Endodermal cell (in vitro differentiated cells): ENCODE results near the gene LMOD3. TPM values are rescaled to one million over a fixed set of nuclear protein-coding genes. Genes with fewer than 3 reads are reported as not detected.

Source experiments
- DNase-seq: peaks from one replicate; pipeline ENCODE4 v3.0.0-alpha.2; 2017
- H3K27ac ChIP-seq: 2 replicates; pipeline ENCODE4 v1.5.1; 2013; ENCODE audit warnings: mild to moderate bottlenecking, low read depth, low read length, moderate library complexity
- H3K27me3 ChIP-seq: 2 replicates; pipeline ENCODE4 v1.6.1; 2013; ENCODE audit warnings: mild to moderate bottlenecking, low read length, moderate library complexity; ENCODE audit not compliant: insufficient read depth, control insufficient read depth, poor library complexity, severe bottlenecking
- H3K36me3 ChIP-seq: 2 replicates; pipeline ENCODE4 v1.7.0; 2013; ENCODE audit warnings: mild to moderate bottlenecking, low read length, moderate library complexity; ENCODE audit not compliant: control insufficient read depth, insufficient read depth
- H3K4me1 ChIP-seq: one replicate; pipeline ENCODE4 v1.7.0; 2013; ENCODE audit warnings: low read length; ENCODE audit not compliant: control insufficient read depth, insufficient read depth
- H3K4me3 ChIP-seq: 2 replicates; pipeline ENCODE4 v1.5.1; 2013; ENCODE audit warnings: mild to moderate bottlenecking, low read length, moderate library complexity
- H3K9ac ChIP-seq: 2 replicates; pipeline ENCODE4 v1.6.1; 2013; ENCODE audit warnings: mild to moderate bottlenecking, low read length, moderate library complexity; ENCODE audit not compliant: poor library complexity, severe bottlenecking; ENCODE audit errors: extremely low read depth
- H3K9me3 ChIP-seq: 2 replicates; pipeline ENCODE4 v1.6.1; 2013; ENCODE audit warnings: mild to moderate bottlenecking, low read length, moderate library complexity; ENCODE audit not compliant: control insufficient read depth
- H3K27ac Mint-ChIP-seq: 2 replicates; pipeline ENCODE4 v1.8.0; 2020; ENCODE audit warnings: mixed read lengths
- H3K27me3 Mint-ChIP-seq: 2 replicates; pipeline ENCODE4 v1.8.0; 2021; ENCODE audit warnings: mild to moderate bottlenecking, mixed read lengths; ENCODE audit not compliant: insufficient read depth
- H3K36me3 Mint-ChIP-seq: 2 replicates; pipeline ENCODE4 v1.8.0; 2020; ENCODE audit warnings: low read depth, mixed read lengths
- H3K4me1 Mint-ChIP-seq: 2 replicates; pipeline ENCODE4 v1.8.0; 2020; ENCODE audit warnings: mixed read lengths
- H3K4me3 Mint-ChIP-seq: 2 replicates; pipeline ENCODE4 v1.8.0; 2020; ENCODE audit warnings: mild to moderate bottlenecking, moderate library complexity, mixed read lengths
- H3K9me3 Mint-ChIP-seq: 2 replicates; pipeline ENCODE4 v1.8.0; 2020; ENCODE audit warnings: mild to moderate bottlenecking, mixed read lengths
- WGBS, 2 experiments: methylation state at CpG; one replicate each; pipeline versions ENCODE4 v1.1.5 to v1.1.7; 2013; ENCODE audit warnings: missing lambda C conversion rate in 2 of 2, mixed read lengths in 1 of 2; ENCODE audit not compliant: insufficient coverage in 1 of 2, insufficient read length in 1 of 2; 5-methylcytosine and 5-hydroxymethylcytosine counted together
- total RNA-seq, 2 donors: library from RNA; stranded (reverse); fragmentation: NEBNext Ultra II Directional in 1 of 2; extraction: Animal tissue kit (Norgen Biotek cat#: 25700) in 1 of 2; gene quantifications; 2 replicates in 1 of 2; 3 replicates in 1 of 2; pipeline ENCODE4 v1.2.1, GENCODE V29; 2021
- TF ChIP-seq, protein P1 (sequence below): fragments of 200-600 bp; sonication (generic); conservative IDR thresholded peaks from 2 replicates; pipeline ENCODE4 v1.5.0; 2021; ENCODE audit warnings: antibody characterized with exemption, mild to moderate bottlenecking

Gene LMOD3
- total RNA-seq, 2 donors from 2014 or later: not detected

DNA sequence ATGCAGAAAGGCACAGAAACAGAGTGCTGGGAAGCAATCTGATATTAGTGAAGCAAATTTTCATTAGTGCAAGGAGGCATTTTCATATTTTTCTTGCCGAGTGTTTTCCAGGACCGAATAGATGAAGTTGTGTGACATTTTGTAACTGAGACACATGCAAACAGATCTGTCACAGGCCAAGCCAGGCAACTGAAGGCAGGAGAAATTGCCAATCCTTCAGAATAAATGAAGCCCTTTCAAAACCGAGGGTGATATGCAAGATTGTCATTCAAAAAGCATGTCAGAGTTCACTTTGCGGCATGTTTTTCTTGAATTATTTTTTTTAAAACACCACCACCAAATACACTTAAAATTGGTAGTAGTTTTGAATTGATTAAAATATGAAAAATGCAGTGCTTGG lies 6.2 kb downstream of the LMOD3 start:
- H3K4me3 Mint-ChIP-seq: no peak overlapping the region
- no peaks in the 10 kb centered on the region for H3K4me1 ChIP-seq
- no peaks in the 10 kb centered on the region for H3K9me3 Mint-ChIP-seq
- H3K9ac ChIP-seq: no peak overlapping the region
- H3K36me3 Mint-ChIP-seq: no peaks in the 10 kb centered on the region
- H3K9me3 ChIP-seq: no peaks in the 10 kb centered on the region
- H3K27ac Mint-ChIP-seq: no peak overlapping the region
- no peak for DNase-seq
- TF ChIP-seq, protein P1, sequence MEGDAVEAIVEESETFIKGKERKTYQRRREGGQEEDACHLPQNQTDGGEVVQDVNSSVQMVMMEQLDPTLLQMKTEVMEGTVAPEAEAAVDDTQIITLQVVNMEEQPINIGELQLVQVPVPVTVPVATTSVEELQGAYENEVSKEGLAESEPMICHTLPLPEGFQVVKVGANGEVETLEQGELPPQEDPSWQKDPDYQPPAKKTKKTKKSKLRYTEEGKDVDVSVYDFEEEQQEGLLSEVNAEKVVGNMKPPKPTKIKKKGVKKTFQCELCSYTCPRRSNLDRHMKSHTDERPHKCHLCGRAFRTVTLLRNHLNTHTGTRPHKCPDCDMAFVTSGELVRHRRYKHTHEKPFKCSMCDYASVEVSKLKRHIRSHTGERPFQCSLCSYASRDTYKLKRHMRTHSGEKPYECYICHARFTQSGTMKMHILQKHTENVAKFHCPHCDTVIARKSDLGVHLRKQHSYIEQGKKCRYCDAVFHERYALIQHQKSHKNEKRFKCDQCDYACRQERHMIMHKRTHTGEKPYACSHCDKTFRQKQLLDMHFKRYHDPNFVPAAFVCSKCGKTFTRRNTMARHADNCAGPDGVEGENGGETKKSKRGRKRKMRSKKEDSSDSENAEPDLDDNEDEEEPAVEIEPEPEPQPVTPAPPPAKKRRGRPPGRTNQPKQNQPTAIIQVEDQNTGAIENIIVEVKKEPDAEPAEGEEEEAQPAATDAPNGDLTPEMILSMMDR: no peak
- peaks cover under 1% of the 10 kb centered on the region for H3K4me1 Mint-ChIP-seq
- no peak overlapping the region for H3K4me3 ChIP-seq
- 87 to 90% methylated on average over 2 to 4 of the region's 4 CpGs for WGBS, 2 experiments
- no peaks in the 10 kb centered on the region for H3K27me3 Mint-ChIP-seq
- no peaks in the 10 kb centered on the region for H3K27me3 ChIP-seq
- no peak overlapping the region for H3K27ac ChIP-seq
- H3K36me3 ChIP-seq: no peaks in the 10 kb centered on the region

- H3K4me1 ChIP-seq: no peaks in the 10 kb centered on the region
- no peak for DNase-seq
- Mint-ChIP-seq H3K27ac (no peak overlapping the region), H3K36me3 (no peaks in the 10 kb centered on the region), H3K9me3 (no peaks in the 10 kb centered on the region), H3K4me3 (no peak overlapping the region), H3K4me1 (peaks cover 4% of the 10 kb centered on the region), H3K27me3 (no peaks in the 10 kb centered on the region)
- 89% methylated on average over 2 of the region's 2 CpGs; no CpG with 5 or more reads in 1 of the 2 experiments for WGBS, 2 experiments
- H3K9me3 ChIP-seq: no peaks in the 10 kb centered on the region
- no peaks in the 10 kb centered on the region for H3K27me3 ChIP-seq
- no peak overlapping the region for H3K9ac ChIP-seq
- H3K4me3 ChIP-seq: no peak overlapping the region
- H3K27ac ChIP-seq: no peak overlapping the region
- TF ChIP-seq, protein P1: no peak
- H3K36me3 ChIP-seq: no peaks in the 10 kb centered on the region
Measured at GRCh38 chr3:69115731-69116130, 6.7 kb downstream of the LMOD3 start.

- peaks cover 4% of the 10 kb centered on the region for H3K4me1 Mint-ChIP-seq
- H3K27me3 ChIP-seq: no peaks in the 10 kb centered on the region
- no peak overlapping the region for H3K27ac ChIP-seq
Measured at GRCh38 chr3:69113536-69113935, 8.9 kb downstream of the LMOD3 start.

More at GRCh38 chr3:69113536-69113935, 8.9 kb downstream of the LMOD3 start:
- H3K36me3 ChIP-seq: no peaks in the 10 kb centered on the region
- no peak overlapping the region for H3K9ac ChIP-seq
- H3K9me3 ChIP-seq: no peaks in the 10 kb centered on the region
- no peaks in the 10 kb centered on the region for H3K4me1 ChIP-seq
- 93 to 100% methylated on average over 2 of the region's 3 CpGs for whole genome bisulfite sequencing, 2 experiments
- no peak overlapping the region for H3K4me3 ChIP-seq
- H3K27ac Mint-ChIP-seq: no peak overlapping the region
- H3K4me3 Mint-ChIP-seq: no peak overlapping the region
- H3K27me3 Mint-ChIP-seq: no peaks in the 10 kb centered on the region
- no peak for DNase-seq
- H3K9me3 Mint-ChIP-seq: no peaks in the 10 kb centered on the region
- H3K36me3 Mint-ChIP-seq: no peaks in the 10 kb centered on the region
- TF ChIP-seq, protein P1: no peak
